ENCODE data around the gene DACT3.

The DACT3 gene

GRCh38 chr19:46610413-46610775, 50.6 kb downstream of the DACT3 start:
- no peak for DNase-seq

GRCh38 chr19:46609511-46610412, 51.2 kb downstream of the DACT3 start:
- DNase-seq, result no peak

- DNase-seq, result no peak
Measured at GRCh38 chr19:46608581-46609345, 52.2 kb downstream of the DACT3 start.

- DNase-seq, result no peak
Measured at GRCh38 chr19:46608178-46608577, 52.8 kb downstream of the DACT3 start.

GRCh38 chr19:46607448-46607841, 53.5 kb downstream of the DACT3 start:
- peak; percentile 15 for DNase-seq

- DNase-seq, result no peak
Measured at GRCh38 chr19:46606681-46607447, 54.1 kb downstream of the DACT3 start.

GRCh38 chr19:46606019-46606418, 55.0 kb downstream of the DACT3 start:
- DNase-seq, result no peak

- no peak for DNase-seq
Measured at GRCh38 chr19:46605356-46605821, 55.6 kb downstream of the DACT3 start.

GRCh38 chr19:46604781-46605355, 56.1 kb downstream of the DACT3 start:
- no peak for DNase-seq

- DNase-seq, result no peak
Measured at GRCh38 chr19:46603752-46604231, 57.2 kb downstream of the DACT3 start.

- DNase-seq, result no peak
Measured at GRCh38 chr19:46603195-46603637, 57.8 kb downstream of the DACT3 start.

GRCh38 chr19:46602392-46603194, 58.4 kb downstream of the DACT3 start:
- no peak for DNase-seq

GRCh38 chr19:46601318-46602224, 59.4 kb downstream of the DACT3 start, which contains the start of gene CALM3:
Gene CALM3, plus strand, starts transcription at chr19:46601330. Its CDS starts 105 bp downstream, at chr19:46601435.
- no peak for DNase-seq

GRCh38 chr19:46600384-46601317, 60.3 kb downstream of the DACT3 start:
- DNase-seq, result peak; percentile 93

GRCh38 chr19:46599716-46600373, 61.1 kb downstream of the DACT3 start:
- DNase-seq, result no peak

- no peak for DNase-seq
Measured at GRCh38 chr19:46598372-46598917, 62.5 kb downstream of the DACT3 start.
